Mesothelial cell of epicardium (in vitro differentiated cells): Measurements from ENCODE around the gene AK2. TPM values are rescaled to one million over a fixed set of nuclear protein-coding genes. Genes with fewer than 3 reads are reported as not detected.
A peak's percentile ranks its signal among the peaks of the same experiment; 100 is the strongest.

Experiments used
- DNase-seq, 2 experiments: peaks; one replicate each; pipeline ENCODE4 v3.0.0; 2021; ENCODE audit warnings: low spot score in 2 of 2; ENCODE audit not compliant: unreplicated experiment in 2 of 2
- H3K27ac Mint-ChIP-seq: 2 replicates; pipeline ENCODE4 v1.8.0; 2021; ENCODE audit warnings: mixed read lengths
- H3K27me3 Mint-ChIP-seq: 2 replicates; pipeline ENCODE4 v1.8.0; 2021; ENCODE audit warnings: low read depth, mixed read lengths
- H3K36me3 Mint-ChIP-seq: 2 replicates; pipeline ENCODE4 v1.8.0; 2021; ENCODE audit warnings: mixed read lengths
- H3K4me1 Mint-ChIP-seq: 2 replicates; pipeline ENCODE4 v1.8.0; 2021; ENCODE audit warnings: mixed read lengths
- H3K4me3 Mint-ChIP-seq: 2 replicates; pipeline ENCODE4 v1.8.0; 2021; ENCODE audit warnings: mild to moderate bottlenecking, moderate library complexity, mixed read lengths
- H3K9me3 Mint-ChIP-seq: 2 replicates; pipeline ENCODE4 v1.8.0; 2021; ENCODE audit warnings: mixed read lengths
- total RNA-seq: library from RNA; stranded (reverse); gene quantifications from 3 replicates; pipeline ENCODE4 v1.2.1, GENCODE V29; 2021
- TF ChIP-seq, protein P1 (sequence below): fragments of 200-600 bp; sonication (generic); IDR thresholded peaks from one replicate; pipeline ENCODE4 v1.5.0; 2021; ENCODE audit warnings: antibody characterized with exemption; ENCODE audit not compliant: unreplicated experiment

AK2 gene
- total RNA-seq, 1 donor from 2014 or later: 139 TPM

DNA sequence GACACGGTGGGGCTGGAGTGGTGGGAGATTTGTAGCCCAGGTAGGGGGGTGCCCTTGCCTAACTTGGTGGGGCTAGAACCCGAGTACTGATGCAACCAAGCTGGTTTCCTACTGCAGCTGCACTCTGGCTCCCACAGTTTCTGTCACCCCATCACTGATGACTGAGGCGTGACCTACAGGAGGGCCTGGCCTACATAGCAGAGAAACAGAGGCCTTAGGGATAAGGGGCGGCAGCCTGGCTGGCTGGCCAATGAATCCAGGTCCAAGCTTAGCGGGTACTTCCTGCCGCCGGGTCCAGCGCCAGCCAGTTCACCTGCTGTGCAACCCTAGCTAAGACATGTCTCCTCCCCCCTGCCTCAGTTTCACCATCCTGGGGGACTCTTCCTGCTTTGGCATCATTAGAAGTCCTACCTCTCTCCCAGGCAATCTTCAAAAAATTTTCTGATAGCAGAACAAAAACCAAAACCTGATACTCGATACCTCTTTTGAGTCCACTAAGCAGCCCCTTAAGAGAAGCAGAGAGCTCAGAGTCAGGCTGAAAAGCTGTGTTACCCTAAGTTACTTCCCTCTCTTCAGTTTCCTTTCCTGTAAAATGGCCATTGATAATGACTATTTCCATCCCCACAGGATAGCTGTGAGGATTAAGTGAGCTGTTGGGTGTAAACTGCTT is 44.7 kb downstream of the AK2 start:
- no peaks in the 10 kb centered on the region for H3K27me3 Mint-ChIP-seq
- TF ChIP-seq, protein P1, sequence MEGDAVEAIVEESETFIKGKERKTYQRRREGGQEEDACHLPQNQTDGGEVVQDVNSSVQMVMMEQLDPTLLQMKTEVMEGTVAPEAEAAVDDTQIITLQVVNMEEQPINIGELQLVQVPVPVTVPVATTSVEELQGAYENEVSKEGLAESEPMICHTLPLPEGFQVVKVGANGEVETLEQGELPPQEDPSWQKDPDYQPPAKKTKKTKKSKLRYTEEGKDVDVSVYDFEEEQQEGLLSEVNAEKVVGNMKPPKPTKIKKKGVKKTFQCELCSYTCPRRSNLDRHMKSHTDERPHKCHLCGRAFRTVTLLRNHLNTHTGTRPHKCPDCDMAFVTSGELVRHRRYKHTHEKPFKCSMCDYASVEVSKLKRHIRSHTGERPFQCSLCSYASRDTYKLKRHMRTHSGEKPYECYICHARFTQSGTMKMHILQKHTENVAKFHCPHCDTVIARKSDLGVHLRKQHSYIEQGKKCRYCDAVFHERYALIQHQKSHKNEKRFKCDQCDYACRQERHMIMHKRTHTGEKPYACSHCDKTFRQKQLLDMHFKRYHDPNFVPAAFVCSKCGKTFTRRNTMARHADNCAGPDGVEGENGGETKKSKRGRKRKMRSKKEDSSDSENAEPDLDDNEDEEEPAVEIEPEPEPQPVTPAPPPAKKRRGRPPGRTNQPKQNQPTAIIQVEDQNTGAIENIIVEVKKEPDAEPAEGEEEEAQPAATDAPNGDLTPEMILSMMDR: no peak
- H3K9me3 Mint-ChIP-seq: no peaks in the 10 kb centered on the region
- H3K27ac Mint-ChIP-seq: peak overlapping the region; percentile 86
- DNase-seq: no peak
- no peaks in the 10 kb centered on the region for H3K36me3 Mint-ChIP-seq
- no peak overlapping the region for H3K4me3 Mint-ChIP-seq
- peaks cover 29% of the 10 kb centered on the region for H3K4me1 Mint-ChIP-seq

DNA sequence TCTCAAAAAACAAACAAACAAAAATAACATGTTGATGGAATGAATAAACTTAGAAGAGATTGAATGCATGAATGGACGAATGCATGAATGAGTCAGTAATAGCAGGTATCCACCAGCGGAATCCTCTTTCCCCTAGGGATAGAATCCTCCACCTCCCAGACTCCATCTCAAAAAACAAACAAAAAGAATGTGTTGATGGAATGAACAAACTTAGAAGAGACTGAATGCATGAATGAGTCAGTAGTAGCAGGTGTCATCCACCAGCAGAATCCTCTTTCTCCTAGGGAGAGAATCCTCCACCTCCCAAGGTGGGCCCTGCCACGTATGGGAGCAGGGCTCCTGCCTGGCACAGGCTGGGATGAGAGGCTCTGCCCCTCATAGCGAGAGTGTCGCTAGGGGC is 45.3 kb downstream of the AK2 start:
- H3K27ac Mint-ChIP-seq: no peak overlapping the region
- H3K27me3 Mint-ChIP-seq: no peaks in the 10 kb centered on the region
- DNase-seq: no peak
- TF ChIP-seq, protein P1: no peak
- peaks cover 25% of the 10 kb centered on the region for H3K4me1 Mint-ChIP-seq
- H3K4me3 Mint-ChIP-seq: no peak overlapping the region
- no peaks in the 10 kb centered on the region for H3K36me3 Mint-ChIP-seq
- no peaks in the 10 kb centered on the region for H3K9me3 Mint-ChIP-seq

DNA sequence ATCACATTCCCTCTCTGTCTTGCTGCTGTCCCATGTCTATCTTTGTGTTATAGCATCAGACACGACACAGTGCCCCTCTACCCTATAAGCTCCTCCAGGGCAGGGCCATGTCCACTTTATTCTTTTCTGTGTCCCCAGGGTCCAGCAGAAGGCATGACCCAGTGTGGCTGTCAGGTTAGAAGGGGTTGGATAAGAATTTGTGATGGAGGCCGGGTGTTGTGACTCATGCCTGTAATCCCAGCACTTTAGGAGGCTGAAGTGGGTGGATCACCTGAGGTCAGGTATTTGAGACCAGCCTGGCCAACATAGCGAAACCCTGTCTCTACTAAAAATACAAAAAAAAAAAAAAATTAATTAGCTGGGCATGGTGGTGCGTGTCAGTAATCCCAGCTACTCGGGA is 45.8 kb downstream of the AK2 start:
- H3K27ac Mint-ChIP-seq: no peak overlapping the region
- TF ChIP-seq, protein P1: no peak
- H3K36me3 Mint-ChIP-seq: no peaks in the 10 kb centered on the region
- H3K27me3 Mint-ChIP-seq: no peaks in the 10 kb centered on the region
- peaks cover 25% of the 10 kb centered on the region for H3K4me1 Mint-ChIP-seq
- H3K4me3 Mint-ChIP-seq: no peak overlapping the region
- no peaks in the 10 kb centered on the region for H3K9me3 Mint-ChIP-seq
- no peak for DNase-seq

DNA sequence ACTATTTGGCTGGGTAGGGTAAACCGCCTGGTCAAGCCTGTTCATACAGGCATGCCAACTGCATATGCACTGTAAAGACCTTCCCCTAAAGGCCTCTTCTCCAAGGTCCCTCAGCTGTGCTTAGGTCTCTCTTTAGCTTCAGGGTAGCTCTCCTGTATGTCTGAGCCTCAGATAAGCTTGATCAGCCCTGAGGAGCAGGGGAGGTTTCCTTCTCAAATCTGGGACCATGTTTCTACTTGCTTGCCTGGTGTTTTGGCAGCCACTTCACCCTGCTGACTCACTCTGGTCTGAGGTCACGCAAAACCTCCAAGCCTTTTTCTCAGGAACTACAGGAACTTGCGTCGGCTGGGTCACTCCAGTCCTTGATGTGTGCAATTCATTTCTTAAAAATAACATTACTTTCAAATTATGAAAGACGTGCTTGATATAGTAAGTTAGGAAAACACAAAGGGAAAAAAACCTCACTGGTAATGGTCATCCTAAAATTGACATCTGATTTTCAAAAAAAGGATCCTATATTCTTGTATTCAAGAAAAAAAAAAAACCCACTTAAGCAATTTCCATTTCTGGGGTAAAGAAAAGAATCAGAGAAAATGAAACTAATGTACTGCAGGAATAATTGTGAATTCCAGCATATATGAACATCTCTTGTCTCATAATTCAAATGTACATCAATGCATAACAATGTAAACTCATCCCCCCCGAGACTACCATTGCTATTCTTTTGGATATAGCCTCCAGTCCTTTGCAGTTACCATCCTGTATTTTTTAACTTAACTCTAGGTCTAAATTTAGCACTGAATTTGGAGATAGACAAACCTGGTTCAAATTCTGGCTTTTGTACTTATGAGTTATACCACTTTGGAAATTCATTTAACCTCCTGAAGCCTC is 47.3 kb downstream of the AK2 start:
- H3K4me1 Mint-ChIP-seq: peaks cover 27% of the 10 kb centered on the region
- no peaks in the 10 kb centered on the region for H3K27me3 Mint-ChIP-seq
- TF ChIP-seq, protein P1: no peak
- H3K9me3 Mint-ChIP-seq: no peaks in the 10 kb centered on the region
- no peak for DNase-seq
- H3K4me3 Mint-ChIP-seq: no peak overlapping the region
- peak overlapping the region; percentile 85 for H3K27ac Mint-ChIP-seq
- no peaks in the 10 kb centered on the region for H3K36me3 Mint-ChIP-seq

DNA sequence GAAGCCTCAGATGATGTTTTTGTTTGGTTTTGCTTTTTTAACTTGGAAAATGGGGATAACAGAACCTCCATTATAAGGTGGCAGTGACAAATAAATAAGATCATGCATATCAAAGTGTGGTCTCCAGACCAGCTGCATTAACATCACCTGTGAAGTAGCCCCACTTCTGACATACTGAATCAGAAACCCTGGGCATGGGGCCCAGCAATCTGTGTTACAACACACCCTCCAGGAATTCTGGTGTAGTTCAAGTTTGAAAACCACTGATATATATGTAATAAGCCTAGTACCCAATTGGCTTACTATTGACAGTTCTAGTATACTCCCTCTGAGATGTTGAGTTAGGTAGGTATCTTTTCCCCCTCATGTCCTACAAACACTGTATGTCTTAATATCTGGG is 48.0 kb downstream of the AK2 start:
- DNase-seq: no peak
- Mint-ChIP-seq H3K4me3 (no peak overlapping the region), H3K27ac (peak overlapping the region; percentile 85), H3K27me3 (no peaks in the 10 kb centered on the region), H3K36me3 (no peaks in the 10 kb centered on the region), H3K4me1 (peaks cover 28% of the 10 kb centered on the region), H3K9me3 (no peaks in the 10 kb centered on the region)
- TF ChIP-seq, protein P1: no peak
